H9 (cell line): ENCODE results near the gene CTNNA1. TPM values are rescaled to one million over a fixed set of nuclear protein-coding genes. Genes with fewer than 3 reads are reported as not detected.

ENCODE experiments used
- DNase-seq: peaks from one replicate; pipeline ENCODE4 v3.0.0-alpha.2; 2017
- H2AFZ ChIP-seq: one replicate; pipeline ENCODE4 v1.6.1; 2013; ENCODE audit warnings: mild to moderate bottlenecking, low read length, control low read depth, moderate library complexity
- H2AK5ac ChIP-seq: 2 replicates; pipeline ENCODE4 v1.6.1; 2013; ENCODE audit warnings: low read length, control low read depth, mixed read lengths; ENCODE audit not compliant: insufficient read length
- H2BK120ac ChIP-seq: one replicate; pipeline ENCODE4 v1.6.1; 2013; ENCODE audit warnings: low read depth, mild to moderate bottlenecking, low read length, control low read depth, inconsistent platforms; ENCODE audit not compliant: poor library complexity, severe bottlenecking
- H2BK12ac ChIP-seq: 2 replicates; pipeline ENCODE4 v1.6.1; 2013; ENCODE audit warnings: low read length, control low read depth, mixed read lengths, low read depth; ENCODE audit not compliant: insufficient read length
- H2BK15ac ChIP-seq: 2 replicates; pipeline ENCODE4 v1.6.1; 2013; ENCODE audit warnings: low read depth, low read length, control low read depth
- H2BK20ac ChIP-seq: one replicate; pipeline ENCODE4 v1.6.1; 2013; ENCODE audit warnings: low read depth, mild to moderate bottlenecking, low read length, control low read depth, inconsistent platforms; ENCODE audit not compliant: poor library complexity, severe bottlenecking
- H2BK5ac ChIP-seq: 2 replicates; pipeline ENCODE4 v1.6.1; 2013; ENCODE audit warnings: low read length, control low read depth, mixed read lengths; ENCODE audit not compliant: insufficient read length
- H3K14ac ChIP-seq: 2 replicates; pipeline ENCODE4 v1.6.1; 2013; ENCODE audit warnings: low read length, control low read depth; ENCODE audit not compliant: insufficient read depth
- H3K18ac ChIP-seq: 2 replicates; pipeline ENCODE4 v1.6.1; 2013; ENCODE audit warnings: low read depth, mild to moderate bottlenecking, mixed read lengths, low read length, control low read depth; ENCODE audit not compliant: insufficient read length
- H3K23ac ChIP-seq: 2 replicates; pipeline ENCODE4 v1.6.1; 2013; ENCODE audit warnings: low read length, control low read depth, mixed read lengths, low read depth; ENCODE audit not compliant: insufficient read length
- H3K23me2 ChIP-seq: 2 replicates; pipeline ENCODE4 v1.6.1; 2013; ENCODE audit warnings: low read depth, mild to moderate bottlenecking, mixed read lengths, low read length, control low read depth; ENCODE audit not compliant: insufficient read length, poor library complexity, severe bottlenecking
- H3K27ac ChIP-seq: 2 replicates; pipeline ENCODE4 v1.5.1; 2013; ENCODE audit warnings: low read length, control low read depth, mixed read lengths, low read depth; ENCODE audit not compliant: insufficient read length
- H3K27me3 ChIP-seq: 2 replicates; pipeline ENCODE4 v1.6.1; 2013; ENCODE audit warnings: low read length, control low read depth, inconsistent platforms; ENCODE audit not compliant: insufficient read depth
- H3K4ac ChIP-seq: 2 replicates; pipeline ENCODE4 v1.6.1; 2013; ENCODE audit warnings: low read depth, mild to moderate bottlenecking, control low read depth, inconsistent platforms, low read length, moderate library complexity
- H3K4me1 ChIP-seq: 2 replicates; pipeline ENCODE4 v1.6.1; 2013; ENCODE audit warnings: low read length, control low read depth, inconsistent platforms; ENCODE audit not compliant: insufficient read depth
- H3K4me2 ChIP-seq: 2 replicates; pipeline ENCODE4 v1.6.1; 2013; ENCODE audit warnings: low read length, control low read depth, mixed read lengths; ENCODE audit not compliant: insufficient read length, insufficient read depth
- H3K56ac ChIP-seq: 2 replicates; pipeline ENCODE4 v1.6.1; 2013; ENCODE audit warnings: low read depth, mild to moderate bottlenecking, mixed read lengths, low read length, control low read depth; ENCODE audit not compliant: insufficient read length
- H3K79me1 ChIP-seq: 2 replicates; pipeline ENCODE4 v1.6.1; 2013; ENCODE audit warnings: low read depth, mild to moderate bottlenecking, moderate library complexity, low read length, control low read depth, inconsistent platforms; ENCODE audit not compliant: insufficient read depth, poor library complexity, severe bottlenecking
- H3K79me2 ChIP-seq: 2 replicates; pipeline ENCODE4 v1.6.1; 2013; ENCODE audit warnings: low read length, control low read depth, inconsistent platforms; ENCODE audit not compliant: insufficient read depth
- H3K9ac ChIP-seq: 2 replicates; pipeline ENCODE4 v1.6.1; 2013; ENCODE audit warnings: low read length, control low read depth, mixed read lengths; ENCODE audit not compliant: insufficient read length; ENCODE audit errors: extremely low read depth
- H3K9me3 ChIP-seq: one replicate; pipeline ENCODE4 v1.6.1; 2013; ENCODE audit warnings: low read depth, low read length, inconsistent platforms; ENCODE audit not compliant: control insufficient read depth
- H3T11ph ChIP-seq: one replicate; pipeline ENCODE4 v1.6.1; 2013; ENCODE audit warnings: mild to moderate bottlenecking, low read length, control low read depth, inconsistent platforms
- H4K20me1 ChIP-seq: one replicate; pipeline ENCODE4 v1.6.1; 2013; ENCODE audit not compliant: control insufficient read depth, insufficient read length, insufficient read depth
- H4K5ac ChIP-seq: 2 replicates; pipeline ENCODE4 v1.6.1; 2013; ENCODE audit warnings: low read depth, mild to moderate bottlenecking, mixed read lengths, low read length, control low read depth; ENCODE audit not compliant: insufficient read length
- H4K8ac ChIP-seq: replicated peaks from 2 replicates; pipeline ENCODE4 v1.6.1; 2013; ENCODE audit warnings: low read length, control low read depth, mixed read lengths, low read depth; ENCODE audit not compliant: insufficient read length
- H4K91ac ChIP-seq: 2 replicates; pipeline ENCODE4 v1.6.1; 2013; ENCODE audit warnings: low read depth, mild to moderate bottlenecking, moderate library complexity, mixed read lengths, low read length, control low read depth; ENCODE audit not compliant: insufficient read length
- H3K27ac Mint-ChIP-seq, 3 experiments: 2 replicates in 2 of 3; 3 replicates in 1 of 3; pipeline ENCODE4 v1.8.0; 2020 to 2021; ENCODE audit warnings: mixed read lengths in 3 of 3, mild to moderate bottlenecking in 1 of 3, moderate library complexity in 1 of 3
- H3K27me3 Mint-ChIP-seq: 2 replicates; pipeline ENCODE4 v1.8.0; 2021; ENCODE audit warnings: low read depth, mild to moderate bottlenecking, moderate library complexity, mixed read lengths
- H3K36me3 Mint-ChIP-seq, 3 experiments: 2 replicates in 2 of 3; 3 replicates in 1 of 3; pipeline ENCODE4 v1.8.0; 2020 to 2021; ENCODE audit warnings: low read depth in 3 of 3, mixed read lengths in 3 of 3; ENCODE audit not compliant: insufficient read depth in 1 of 3
- H3K4me1 Mint-ChIP-seq, 2 experiments: 2 replicates each; pipeline ENCODE4 v1.8.0; 2020; ENCODE audit warnings: mixed read lengths in 2 of 2
- H3K4me3 Mint-ChIP-seq, 2 experiments: 2 replicates in 1 of 2; 3 replicates in 1 of 2; pipeline ENCODE4 v1.8.0; 2020 to 2021; ENCODE audit warnings: mild to moderate bottlenecking in 2 of 2, mixed read lengths in 2 of 2, moderate library complexity in 1 of 2
- H3K9me3 Mint-ChIP-seq, 2 experiments: 2 replicates in 1 of 2; 3 replicates in 1 of 2; pipeline ENCODE4 v1.8.0; 2020; ENCODE audit warnings: mild to moderate bottlenecking in 2 of 2, mixed read lengths in 2 of 2, moderate library complexity in 1 of 2
- CTCF ChIP-seq: fragments of 200-600 bp; sonication (generic); conservative IDR thresholded peaks from 3 replicates; pipeline ENCODE4 v1.8.0; 2021; ENCODE audit warnings: antibody characterized with exemption, mild to moderate bottlenecking
- WGBS: extraction: QIAGEN DNeasy Blood & Tissue Kit; methylation state at CpG from one replicate; pipeline ENCODE4 v1.1.7; 2013; ENCODE audit warnings: missing lambda C conversion rate, low lambda C conversion rate, mixed read lengths; ENCODE audit not compliant: insufficient read length; ENCODE audit errors: extremely low coverage; 5-methylcytosine and 5-hydroxymethylcytosine counted together
- total RNA-seq: library from RNA; stranded (reverse); gene quantifications from 2 replicates; pipeline ENCODE4 v1.2.1, GENCODE V29; 2021

The CTNNA1 gene
- total RNA-seq, 1 experiment from 2014 or later, result 354 TPM

- H3K4me1 ChIP-seq, result no peaks in the 10 kb centered on the region
- H3K27me3 Mint-ChIP-seq, result peaks cover 2% of the 10 kb centered on the region; the same call in 1 of the 2 replicates
These were observed 216.2 kb downstream of the CTNNA1 start for GRCh38 chr5:138969323-138970002.

More at GRCh38 chr5:138969323-138970002, 216.2 kb downstream of the CTNNA1 start:
- DNase-seq, result no peak
- Histone ChIP-seq H3K79me2 (no peaks in the 10 kb centered on the region), H2BK5ac (no peak overlapping the region), H3K23ac (no peak overlapping the region), H3K18ac (no peak overlapping the region), H3K79me1 (no peaks in the 10 kb centered on the region), H3K4ac (no peak overlapping the region), H4K8ac (no peak overlapping the region), H3K9ac (no peak overlapping the region), H3K14ac (no peak overlapping the region), H2BK120ac (no peak overlapping the region), H2BK20ac (no peak overlapping the region), H4K5ac (no peak overlapping the region), H3K4me2 (no peak overlapping the region), H2BK15ac (no peak overlapping the region), H3K27ac (no peak overlapping the region), H3K9me3 (no peaks in the 10 kb centered on the region), H2AFZ (no peak overlapping the region), H2AK5ac (no peak overlapping the region), H4K91ac (no peak overlapping the region), H3T11ph (no peak overlapping the region), H4K20me1 (no peaks in the 10 kb centered on the region), H2BK12ac (no peak overlapping the region), H3K27me3 (no peaks in the 10 kb centered on the region), H3K23me2 (no peaks in the 10 kb centered on the region), H3K56ac (no peak overlapping the region)
- no CpG with 5 or more reads among the region's 5 CpGs for WGBS
- Mint-ChIP-seq H3K4me3 (no peak overlapping the region), H3K27ac (peak overlapping the region in 1 of 3 experiments; percentile 47; a peak in 1 of 7 replicates), H3K36me3 (no peaks in the 10 kb centered on the region), H3K9me3 (no peaks in the 10 kb centered on the region), H3K4me1 (peaks cover 21 to 42% of the 10 kb centered on the region in 2 experiments)
- TF ChIP-seq CTCF, result no peak
